Coronary artery (tissue), 2 donors: ENCODE measurements around the gene MLXIP.
A peak's percentile ranks its signal among the peaks of the same experiment; 100 is the strongest.
"Not testable (repeated sequence)": the region's sequence is repeated elsewhere in the genome, so short reads cannot be mapped to it uniquely, and the experiment has no call there.

Source experiments
- DNase-seq: peaks from one replicate; pipeline ENCODE4 v3.0.0-alpha.2; 2017; ENCODE audit warnings: low spot score
- H3K27ac ChIP-seq, 2 donors: fragments of 200-600 bp; sonication (generic); one replicate each; pipeline ENCODE4 v1.5.1; 2016 to 2019
- H3K4me3 ChIP-seq: fragments of 200-600 bp; sonication (generic); 2 replicates; pipeline ENCODE4 v1.5.1; 2016; ENCODE audit warnings: mild to moderate bottlenecking, moderate library complexity
- CTCF ChIP-seq: fragments of 200-600 bp; sonication (generic); IDR thresholded peaks from one replicate; pipeline ENCODE4 v1.5.1; 2019; ENCODE audit warnings: antibody characterized with exemption

Gene MLXIP

GRCh38 chr12:122046145-122046544 lies 32.4 kb upstream of the MLXIP start:
- H3K4me3 ChIP-seq = no peak overlapping the region
- no peak for DNase-seq
- TF ChIP-seq CTCF = no peak
- H3K27ac ChIP-seq = no peak overlapping the region

- H3K4me3 ChIP-seq = no peak overlapping the region
- no peak overlapping the region for H3K27ac ChIP-seq
- no peak for TF ChIP-seq CTCF
- no peak for DNase-seq
These were observed 30.4 kb upstream of the MLXIP start for GRCh38 chr12:122048151-122048550.

GRCh38 chr12:122049827-122050226 lies 28.7 kb upstream of the MLXIP start:
- no peak for DNase-seq
- no peak for TF ChIP-seq CTCF
- H3K27ac ChIP-seq = no peak overlapping the region
- H3K4me3 ChIP-seq = no peak overlapping the region

- Histone ChIP-seq H3K4me3 (no peak overlapping the region), H3K27ac (peak overlapping the region; percentile 87 to 90)
- no peak for TF ChIP-seq CTCF
- no peak for DNase-seq
These were observed 27.9 kb upstream of the MLXIP start for GRCh38 chr12:122050706-122051105.

- peak overlapping the region; percentile 87 to 90 for H3K27ac ChIP-seq
- peak overlapping the region; percentile 4 for H3K4me3 ChIP-seq
- DNase-seq = no peak
- TF ChIP-seq CTCF = no peak
These were observed 27.2 kb upstream of the MLXIP start for GRCh38 chr12:122051231-122051876.

GRCh38 chr12:122052285-122052684 lies 26.3 kb upstream of the MLXIP start:
- Histone ChIP-seq H3K4me3 (no peak overlapping the region), H3K27ac (no peak overlapping the region)
- no peak for DNase-seq
- TF ChIP-seq CTCF = no peak

- DNase-seq = no peak
- no peak overlapping the region for H3K27ac ChIP-seq
- TF ChIP-seq CTCF = no peak
- H3K4me3 ChIP-seq = no peak overlapping the region
These were observed 23.6 kb upstream of the MLXIP start for GRCh38 chr12:122054842-122055520.

GRCh38 chr12:122056406-122056805 lies 22.1 kb upstream of the MLXIP start:
- not testable (repeated sequence) for DNase-seq, H3K27ac ChIP-seq, H3K4me3 ChIP-seq
